SW480 (cell line): ENCODE data around the gene MED19.
A peak's percentile ranks its signal among the peaks of the same experiment; 100 is the strongest.
"Not testable (repeated sequence)": the region's sequence is repeated elsewhere in the genome, so short reads cannot be mapped to it uniquely, and the experiment has no call there.

Source experiments
- DNase-seq: peaks from one replicate; pipeline ENCODE4 v3.0.0-alpha.2; 2016; ENCODE audit warnings: low spot score

Gene MED19

GRCh38 chr11:57711414-57712255 is at the start of gene MED19:
Gene MED19, minus strand, starts transcription at chr11:57712215. Its CDS starts 36 bp downstream, at chr11:57712179.
- DNase-seq: peak; percentile 98

- DNase-seq: no peak
Measured at GRCh38 chr11:57758174-57758573, 46.2 kb upstream of the MED19 start.

- no peak for DNase-seq
Measured at GRCh38 chr11:57752954-57753353, 40.9 kb upstream of the MED19 start.

- DNase-seq: peak; percentile 56
Measured at GRCh38 chr11:57751676-57752253, 39.8 kb upstream of the MED19 start, which contains the start of gene BTBD18. Gene BTBD18, minus strand, starts transcription at chr11:57751819. Its CDS starts 631 bp downstream, at chr11:57751188.

- DNase-seq: no peak
Measured at GRCh38 chr11:57751176-57751575, 39.2 kb upstream of the MED19 start.

GRCh38 chr11:57746920-57747319 is 34.9 kb upstream of the MED19 start:
- no peak for DNase-seq

GRCh38 chr11:57745206-57745605 is 33.2 kb upstream of the MED19 start:
- DNase-seq: no peak

- DNase-seq: no peak
Measured at GRCh38 chr11:57744357-57744756, 32.3 kb upstream of the MED19 start.

- no peak for DNase-seq
Measured at GRCh38 chr11:57742087-57742452, 30.1 kb upstream of the MED19 start.

GRCh38 chr11:57741132-57742086 is 29.4 kb upstream of the MED19 start, which contains the start of gene SELENOH:
Gene SELENOH, plus strand, starts transcription at chr11:57741491. Its CDS starts 105 bp downstream, at chr11:57741596.
- DNase-seq: peak; percentile 98

- no peak for DNase-seq
Measured at GRCh38 chr11:57735619-57736298, 23.7 kb upstream of the MED19 start.

- DNase-seq: no peak
Measured at GRCh38 chr11:57732661-57733060, 20.6 kb upstream of the MED19 start.

GRCh38 chr11:57729479-57729878 is 17.5 kb upstream of the MED19 start:
- no peak for DNase-seq

GRCh38 chr11:57728829-57729228 is 16.8 kb upstream of the MED19 start:
- DNase-seq: no peak

- DNase-seq: no peak
Measured at GRCh38 chr11:57727185-57727584, 15.2 kb upstream of the MED19 start.

- DNase-seq: not testable (repeated sequence)
Measured at GRCh38 chr11:57716726-57717125, 4.7 kb upstream of the MED19 start.

GRCh38 chr11:57713835-57714234 is 1.8 kb upstream of the MED19 start:
- DNase-seq: no peak

- DNase-seq: peak; percentile 100
Measured at GRCh38 chr11:57712256-57713150, 488 bp upstream of the MED19 start, which contains the start of gene TMX2. Gene TMX2, plus strand, starts transcription at chr11:57712593. Its CDS starts 26 bp downstream, at chr11:57712619.

- no peak for DNase-seq
Measured at GRCh38 chr11:57709802-57710367, 2.1 kb downstream of the MED19 start.

- not testable (repeated sequence) for DNase-seq
Measured at GRCh38 chr11:57705432-57705831, 6.6 kb downstream of the MED19 start.
